Subcutaneous abdominal adipose tissue (tissue), 5 donors: Measurements from ENCODE around the gene CYP11A1.

Experiments
- H3K27ac ChIP-seq: one replicate; pipeline ENCODE4 v1.7.0; 2013; ENCODE audit warnings: low read depth, mild to moderate bottlenecking, inconsistent platforms, low read length, moderate library complexity
- H3K27me3 ChIP-seq, 5 donors: one replicate each; pipeline ENCODE4 v1.7.0; 2013; ENCODE audit warnings: low read length in 5 of 5, inconsistent platforms in 1 of 5; ENCODE audit not compliant: control insufficient read depth in 5 of 5, insufficient read depth in 4 of 5
- H3K36me3 ChIP-seq, 5 donors: one replicate each; pipeline ENCODE4 v1.7.0; 2013; ENCODE audit warnings: low read length in 5 of 5; ENCODE audit not compliant: control insufficient read depth in 5 of 5, insufficient read depth in 5 of 5
- H3K4me1 ChIP-seq, 5 donors: one replicate each; pipeline ENCODE4 v1.7.0; 2013; ENCODE audit warnings: low read length in 5 of 5, mild to moderate bottlenecking in 3 of 5, moderate library complexity in 1 of 5; ENCODE audit not compliant: control insufficient read depth in 5 of 5, insufficient read depth in 5 of 5
- H3K4me3 ChIP-seq, 5 donors: one replicate each; pipeline ENCODE4 v1.7.0; 2013; ENCODE audit warnings: low read length in 5 of 5, low read depth in 1 of 5
- H3K9ac ChIP-seq, 5 donors: one replicate each; pipeline ENCODE4 v1.7.0; 2013; ENCODE audit warnings: low read length in 5 of 5, mild to moderate bottlenecking in 4 of 5, moderate library complexity in 3 of 5
- H3K9me3 ChIP-seq, 5 donors: one replicate each; pipeline ENCODE4 v1.7.0; 2013; ENCODE audit warnings: low read length in 5 of 5; ENCODE audit not compliant: control insufficient read depth in 5 of 5
- donor health status: healthy.
- donor health status: healthy.
- donor health status: healthy.
- donor health status: healthy.
- donor health status: healthy.

Gene CYP11A1

DNA sequence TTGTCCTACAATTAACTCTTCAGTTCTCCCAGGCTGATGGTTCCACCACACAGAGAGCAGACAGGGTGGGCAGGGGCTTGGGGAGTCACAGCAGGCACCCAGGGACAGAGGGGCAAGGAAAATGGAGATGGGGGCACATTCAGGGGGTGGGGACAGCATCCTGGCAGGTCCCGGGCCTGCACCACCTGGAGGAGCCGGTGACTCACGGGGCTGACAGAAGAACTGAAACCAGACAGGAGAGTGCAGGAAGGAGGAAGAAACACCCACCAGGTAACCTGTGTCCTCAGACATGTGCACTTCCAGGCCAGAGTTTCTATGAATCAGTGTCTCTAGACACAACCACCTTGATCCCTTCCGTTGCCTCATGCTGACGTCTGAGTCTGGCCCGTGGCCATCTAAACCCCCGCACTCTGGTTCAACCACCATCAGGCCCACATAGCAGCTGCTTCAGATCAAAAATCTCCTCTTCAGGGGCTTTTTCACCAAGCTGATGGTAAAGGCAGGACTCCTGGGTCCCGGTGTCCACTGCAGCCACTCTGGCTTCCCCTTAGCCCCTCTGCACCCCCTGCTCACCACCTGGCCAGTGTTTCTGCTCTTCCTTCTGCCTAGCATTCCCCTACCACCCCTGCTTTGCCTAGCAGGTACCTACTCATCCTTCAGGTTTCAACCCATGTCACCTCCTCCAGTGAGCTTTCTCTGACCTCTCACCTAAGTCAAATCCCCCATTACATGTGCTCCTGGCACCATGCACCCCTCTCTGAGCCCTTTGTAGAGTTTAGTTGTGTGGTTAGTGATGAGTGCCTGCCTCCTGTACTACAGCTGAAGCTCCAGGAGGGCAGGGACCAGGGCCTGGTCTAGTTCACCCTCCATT is 16.5 kb upstream of the CYP11A1 start:
- H3K9ac ChIP-seq: no peak overlapping the region
- peaks cover 4 to 6% (median 5%) of the 10 kb centered on the region in 5 donors for H3K27me3 ChIP-seq
- no peak overlapping the region for H3K4me3 ChIP-seq
- H3K27ac ChIP-seq: no peak overlapping the region
- no peaks in the 10 kb centered on the region for H3K36me3 ChIP-seq
- H3K4me1 ChIP-seq: peaks cover 0 to 28% (median 18%) of the 10 kb centered on the region in 5 donors
- no peaks in the 10 kb centered on the region for H3K9me3 ChIP-seq

DNA sequence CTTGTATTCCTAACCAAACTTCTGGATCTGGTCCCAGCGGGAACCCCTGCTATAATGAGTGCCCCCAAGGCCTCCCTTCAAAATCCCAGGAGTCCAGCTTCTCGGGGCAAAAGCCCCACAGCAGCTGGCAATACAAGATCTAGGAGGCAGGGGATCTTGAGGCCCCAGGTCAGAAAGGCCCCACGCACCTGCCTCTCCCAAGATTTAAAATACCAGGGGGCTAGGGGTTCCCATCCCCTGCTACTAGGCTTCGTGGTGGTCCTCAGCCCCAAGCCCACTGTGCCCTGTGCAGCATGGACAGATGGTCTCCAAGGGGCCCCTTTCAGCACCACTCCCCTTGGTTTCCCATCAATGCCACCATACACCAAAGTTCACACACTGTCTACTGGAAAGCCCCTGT is 15.8 kb upstream of the CYP11A1 start:
- Histone ChIP-seq H3K9ac (no peak overlapping the region), H3K36me3 (no peaks in the 10 kb centered on the region), H3K27me3 (peaks cover 0 to 6% (median 5%) of the 10 kb centered on the region in 5 donors), H3K9me3 (no peaks in the 10 kb centered on the region), H3K27ac (no peak overlapping the region), H3K4me3 (no peak overlapping the region), H3K4me1 (peaks cover 0 to 30% (median 18%) of the 10 kb centered on the region in 5 donors)

DNA sequence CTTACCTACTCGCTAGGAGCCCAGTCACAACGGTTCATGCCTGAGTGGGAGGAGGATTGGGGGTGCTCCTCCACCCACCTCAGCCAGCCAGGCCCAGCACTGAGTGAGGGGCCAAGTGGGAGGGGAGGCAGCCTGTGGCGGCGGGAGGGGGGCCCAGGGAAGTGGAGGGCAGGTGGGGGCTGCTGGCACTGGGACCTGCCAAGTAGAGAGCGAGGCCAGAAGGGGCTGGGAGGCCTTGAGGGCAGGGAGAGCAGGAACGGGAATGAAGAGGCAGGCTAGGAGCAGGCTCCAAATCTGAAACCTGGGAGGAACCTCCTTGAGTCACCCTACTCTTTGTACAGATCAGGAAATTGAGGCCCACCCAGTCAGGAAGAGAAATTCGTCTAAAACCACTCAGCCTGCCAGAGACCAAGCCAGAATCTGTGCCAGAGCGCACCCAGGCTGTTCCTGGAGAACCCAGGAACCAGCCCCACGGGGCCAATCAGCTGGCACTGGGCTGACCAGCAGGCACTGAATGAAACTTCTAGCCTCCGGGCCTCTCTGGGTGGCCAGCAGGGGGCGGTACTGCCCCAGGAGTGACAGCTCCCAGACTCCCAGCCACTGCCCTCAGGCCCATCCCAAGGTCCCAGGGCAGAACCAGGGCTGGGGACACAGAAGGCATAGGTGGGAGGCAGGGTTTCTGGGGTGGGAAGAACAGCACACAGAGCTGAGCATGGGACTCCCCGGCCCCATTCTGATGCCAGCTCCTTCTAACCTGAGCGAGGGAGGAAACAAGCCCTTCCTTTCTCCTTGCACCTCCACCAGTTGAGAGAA is 14.8 kb upstream of the CYP11A1 start:
- peaks cover 0 to 30% (median 18%) of the 10 kb centered on the region in 5 donors for H3K4me1 ChIP-seq
- peaks cover 0 to 5% (median 2%) of the 10 kb centered on the region in 5 donors for H3K27me3 ChIP-seq
- no peak overlapping the region for H3K9ac ChIP-seq
- no peak overlapping the region for H3K27ac ChIP-seq
- H3K36me3 ChIP-seq: no peaks in the 10 kb centered on the region
- no peak overlapping the region for H3K4me3 ChIP-seq
- H3K9me3 ChIP-seq: no peaks in the 10 kb centered on the region

DNA sequence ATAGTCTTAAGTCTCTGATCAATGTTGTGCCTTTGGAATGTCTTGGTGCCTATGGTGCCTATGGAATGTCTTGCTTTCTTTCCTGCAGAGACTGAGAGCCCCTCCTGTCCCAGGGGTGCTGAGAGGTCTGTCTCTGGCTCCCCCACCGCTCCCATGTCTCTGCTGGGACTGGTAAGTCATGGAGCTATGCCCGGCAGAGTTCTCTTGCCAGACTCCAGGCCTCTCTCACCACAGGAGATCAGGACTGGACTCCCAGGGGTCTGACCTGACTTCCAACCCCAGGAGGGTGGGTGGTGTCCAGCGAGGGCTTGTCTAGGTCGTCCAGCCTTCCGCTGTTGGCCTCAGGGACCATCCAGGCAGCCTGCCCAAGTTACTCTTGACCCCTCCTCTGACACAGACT is 14.0 kb upstream of the CYP11A1 start:
- H3K4me3 ChIP-seq: no peak overlapping the region
- no peak overlapping the region for H3K27ac ChIP-seq
- no peak overlapping the region for H3K9ac ChIP-seq
- peaks cover 0 to 28% (median 15%) of the 10 kb centered on the region in 5 donors for H3K4me1 ChIP-seq
- peaks cover 0 to 5% (median 2%) of the 10 kb centered on the region in 5 donors for H3K27me3 ChIP-seq
- H3K9me3 ChIP-seq: no peaks in the 10 kb centered on the region
- H3K36me3 ChIP-seq: no peaks in the 10 kb centered on the region

DNA sequence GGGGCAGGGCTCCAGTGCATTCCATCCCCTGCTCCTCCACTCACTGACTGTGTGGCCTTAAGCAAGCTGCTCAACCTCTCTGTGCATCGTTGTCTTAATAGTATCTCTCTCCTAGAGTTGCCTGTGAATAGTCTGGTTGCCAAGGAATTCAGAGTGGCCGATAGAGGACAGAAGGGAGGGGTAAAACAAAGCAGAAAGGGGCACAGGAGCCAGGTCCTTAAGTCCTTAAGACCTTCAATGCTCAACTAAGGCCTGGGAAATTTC is 13.7 kb upstream of the CYP11A1 start:
- Histone ChIP-seq H3K4me1 (peaks cover 0 to 24% (median 11%) of the 10 kb centered on the region in 5 donors), H3K36me3 (no peaks in the 10 kb centered on the region), H3K27ac (no peak overlapping the region), H3K9ac (no peak overlapping the region), H3K9me3 (no peaks in the 10 kb centered on the region), H3K27me3 (peaks cover 0 to 5% (median 2%) of the 10 kb centered on the region in 5 donors), H3K4me3 (no peak overlapping the region)

DNA sequence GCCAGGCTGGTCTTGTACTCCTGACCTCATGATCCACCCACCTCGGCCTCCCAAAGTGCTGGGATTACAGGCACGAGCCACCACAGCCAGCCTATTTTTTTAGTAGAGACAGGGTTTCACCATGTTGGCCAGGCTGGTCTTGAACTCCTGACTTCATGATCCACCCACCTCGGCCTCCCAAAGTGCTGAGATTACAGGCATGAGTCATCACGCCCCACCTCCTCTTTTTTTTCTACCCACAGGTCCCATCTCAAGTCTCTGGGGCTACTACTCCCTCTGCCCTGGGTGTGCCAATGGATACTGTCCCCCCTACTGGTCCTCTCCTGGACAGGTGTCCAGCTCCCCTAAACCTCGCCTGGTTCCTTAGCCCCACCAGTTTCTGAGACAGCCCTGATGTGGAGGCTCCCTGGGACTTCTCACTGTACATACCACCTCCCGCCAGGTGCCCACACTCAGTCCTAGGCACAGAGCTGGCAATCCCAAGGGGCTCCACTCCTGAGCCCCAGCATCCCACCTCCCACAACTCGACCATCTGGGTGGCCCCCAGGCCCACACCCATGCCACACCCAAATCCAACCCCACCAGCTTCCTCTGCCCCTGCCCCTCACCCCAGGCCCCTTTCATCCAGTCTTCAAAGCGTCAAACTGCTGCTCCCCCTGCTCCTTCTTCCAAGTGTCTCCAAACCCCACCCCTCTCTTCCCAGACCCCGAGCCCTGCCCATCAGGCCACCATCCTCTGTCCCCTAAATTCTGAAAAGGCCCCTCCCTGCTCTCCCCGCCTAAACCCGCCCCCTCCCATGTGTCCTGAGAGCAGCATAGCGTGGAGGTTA is 13.1 kb upstream of the CYP11A1 start:
- peaks cover 0 to 5% (median 2%) of the 10 kb centered on the region in 5 donors for H3K27me3 ChIP-seq
- no peaks in the 10 kb centered on the region for H3K9me3 ChIP-seq
- no peak overlapping the region for H3K27ac ChIP-seq

DNA sequence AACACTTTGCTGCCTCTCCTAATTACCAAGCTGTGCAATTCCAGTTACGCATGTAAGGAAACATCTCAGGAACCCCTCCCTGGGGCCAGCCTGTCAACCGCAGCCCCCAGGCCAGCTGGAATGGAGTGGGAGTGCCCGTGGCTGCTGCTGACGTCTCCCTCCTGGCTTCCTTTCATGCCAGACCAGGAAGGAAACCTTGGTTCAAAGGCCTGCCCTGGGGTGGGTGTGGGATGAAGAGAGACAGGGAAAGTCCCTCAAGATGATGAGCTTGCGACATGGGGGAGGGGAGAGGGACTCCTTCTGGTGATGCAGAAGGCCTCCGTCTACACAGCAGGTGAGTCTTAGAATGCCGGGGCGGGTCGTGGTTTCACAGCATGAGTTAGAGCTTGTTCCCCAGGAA is 11.4 kb upstream of the CYP11A1 start:
- H3K4me3 ChIP-seq: no peak overlapping the region
- no peaks in the 10 kb centered on the region for H3K36me3 ChIP-seq
- H3K27ac ChIP-seq: no peak overlapping the region
- peaks cover 2 to 17% (median 13%) of the 10 kb centered on the region in 5 donors for H3K4me1 ChIP-seq
- H3K9me3 ChIP-seq: no peaks in the 10 kb centered on the region
- H3K27me3 ChIP-seq: peaks cover 0 to 5% (median 2%) of the 10 kb centered on the region in 5 donors
- no peak overlapping the region for H3K9ac ChIP-seq

More for the DNA sequence above, 13.1 kb upstream of the CYP11A1 start:
- H3K9ac ChIP-seq: no peak overlapping the region
- peaks cover 0 to 19% (median 7%) of the 10 kb centered on the region in 5 donors for H3K4me1 ChIP-seq
- no peaks in the 10 kb centered on the region for H3K36me3 ChIP-seq
- no peak overlapping the region for H3K4me3 ChIP-seq

DNA sequence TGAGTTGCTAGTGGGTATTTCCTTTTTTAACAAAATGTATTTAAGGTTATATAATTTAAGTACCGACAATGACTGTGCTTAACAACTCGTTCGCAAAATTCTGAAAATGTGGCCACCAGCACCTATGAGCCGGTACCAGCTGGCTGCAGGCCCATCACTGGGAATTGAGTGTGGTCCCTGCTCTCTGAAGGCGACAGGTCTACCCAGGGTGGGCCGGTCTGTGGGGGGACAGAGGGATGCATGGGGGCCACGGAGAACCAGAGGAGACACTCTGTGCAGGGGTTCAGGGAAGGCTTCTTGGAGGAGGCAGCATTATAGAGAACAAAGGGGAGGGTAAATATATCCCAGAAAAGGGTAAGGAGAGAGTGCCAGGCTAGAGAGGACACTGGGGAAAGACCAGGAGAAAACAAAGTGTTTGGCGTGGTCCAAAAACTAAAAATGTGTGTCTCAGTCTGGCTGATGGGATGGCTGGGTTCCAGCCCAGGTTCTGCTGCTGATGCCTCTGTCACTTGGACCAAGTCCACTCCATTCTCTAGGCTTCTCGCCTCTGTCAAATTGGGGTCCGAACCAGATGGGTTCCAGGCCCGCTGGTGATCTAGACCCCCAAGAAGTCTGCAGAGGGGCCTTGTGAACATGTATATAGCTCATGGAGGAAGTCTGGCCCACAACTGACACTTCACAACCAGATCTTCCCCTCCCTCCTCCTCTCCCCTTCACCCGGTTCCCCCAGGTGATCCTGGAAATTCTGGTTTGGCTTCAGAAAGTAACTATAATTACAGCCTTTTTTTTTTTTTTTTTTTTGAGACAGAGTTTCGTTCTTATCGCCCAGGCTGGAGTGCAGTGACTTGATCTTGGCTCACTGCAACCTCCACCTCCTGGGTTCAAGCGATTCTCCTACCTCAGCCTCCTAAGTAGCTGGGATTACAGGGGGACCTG is 10.7 kb upstream of the CYP11A1 start:
- Histone ChIP-seq H3K36me3 (no peaks in the 10 kb centered on the region), H3K9me3 (no peaks in the 10 kb centered on the region), H3K4me1 (peaks cover 2 to 22% (median 19%) of the 10 kb centered on the region in 5 donors), H3K4me3 (no peak overlapping the region), H3K27me3 (peaks cover 0 to 5% (median 2%) of the 10 kb centered on the region in 5 donors), H3K9ac (no peak overlapping the region), H3K27ac (no peak overlapping the region)
